ENCODE data around the gene DMXL1.
A peak's percentile ranks its signal among the peaks of the same experiment; 100 is the strongest.

Gene DMXL1

DNA sequence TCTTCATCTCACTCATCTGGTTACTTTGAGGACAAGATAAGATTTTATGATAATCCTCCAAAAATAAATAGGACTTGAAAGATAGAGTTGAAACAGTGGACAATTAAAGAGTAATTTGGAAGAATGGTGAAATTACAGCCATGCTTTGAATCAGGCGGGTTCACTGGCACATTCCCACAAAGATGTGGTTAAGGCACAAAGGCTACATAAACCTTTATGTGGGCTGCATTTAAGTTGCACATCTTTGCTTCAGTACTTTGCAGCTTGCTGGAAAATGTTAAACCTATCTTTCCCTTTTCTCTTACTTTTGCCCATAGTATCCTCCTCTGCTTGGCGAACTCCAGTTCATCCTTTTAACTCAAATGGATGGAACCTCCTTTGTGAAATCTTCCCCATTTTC is 192.8 kb downstream of the DMXL1 start:
- TF ChIP-seq TAF1 (IDR thresholded peaks at IDR 0.05; ENCODE audit: borderline replicate concordance, insufficient read depth, low read length), result no peak
- no peak for TF ChIP-seq SIN3A (IDR thresholded peaks at IDR 0.05; ENCODE audit: borderline replicate concordance, insufficient read depth, low read length)
- TF ChIP-seq FOXP2 (optimal IDR thresholded peaks at IDR 0.05; ENCODE audit: borderline replicate concordance, extremely low read depth, extremely low read length, insufficient read depth), result no peak
- no peak for TF ChIP-seq POLR2AphosphoS5 (IDR thresholded peaks at IDR 0.05; ENCODE audit: low read depth, low read length)
- TF ChIP-seq, protein P1, sequence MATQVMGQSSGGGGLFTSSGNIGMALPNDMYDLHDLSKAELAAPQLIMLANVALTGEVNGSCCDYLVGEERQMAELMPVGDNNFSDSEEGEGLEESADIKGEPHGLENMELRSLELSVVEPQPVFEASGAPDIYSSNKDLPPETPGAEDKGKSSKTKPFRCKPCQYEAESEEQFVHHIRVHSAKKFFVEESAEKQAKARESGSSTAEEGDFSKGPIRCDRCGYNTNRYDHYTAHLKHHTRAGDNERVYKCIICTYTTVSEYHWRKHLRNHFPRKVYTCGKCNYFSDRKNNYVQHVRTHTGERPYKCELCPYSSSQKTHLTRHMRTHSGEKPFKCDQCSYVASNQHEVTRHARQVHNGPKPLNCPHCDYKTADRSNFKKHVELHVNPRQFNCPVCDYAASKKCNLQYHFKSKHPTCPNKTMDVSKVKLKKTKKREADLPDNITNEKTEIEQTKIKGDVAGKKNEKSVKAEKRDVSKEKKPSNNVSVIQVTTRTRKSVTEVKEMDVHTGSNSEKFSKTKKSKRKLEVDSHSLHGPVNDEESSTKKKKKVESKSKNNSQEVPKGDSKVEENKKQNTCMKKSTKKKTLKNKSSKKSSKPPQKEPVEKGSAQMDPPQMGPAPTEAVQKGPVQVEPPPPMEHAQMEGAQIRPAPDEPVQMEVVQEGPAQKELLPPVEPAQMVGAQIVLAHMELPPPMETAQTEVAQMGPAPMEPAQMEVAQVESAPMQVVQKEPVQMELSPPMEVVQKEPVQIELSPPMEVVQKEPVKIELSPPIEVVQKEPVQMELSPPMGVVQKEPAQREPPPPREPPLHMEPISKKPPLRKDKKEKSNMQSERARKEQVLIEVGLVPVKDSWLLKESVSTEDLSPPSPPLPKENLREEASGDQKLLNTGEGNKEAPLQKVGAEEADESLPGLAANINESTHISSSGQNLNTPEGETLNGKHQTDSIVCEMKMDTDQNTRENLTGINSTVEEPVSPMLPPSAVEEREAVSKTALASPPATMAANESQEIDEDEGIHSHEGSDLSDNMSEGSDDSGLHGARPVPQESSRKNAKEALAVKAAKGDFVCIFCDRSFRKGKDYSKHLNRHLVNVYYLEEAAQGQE (IDR thresholded peaks at IDR 0.05; ENCODE audit: insufficient read depth in 1 of 2, low read depth in 2 of 2, low read length in 2 of 2), result no peak

DNA sequence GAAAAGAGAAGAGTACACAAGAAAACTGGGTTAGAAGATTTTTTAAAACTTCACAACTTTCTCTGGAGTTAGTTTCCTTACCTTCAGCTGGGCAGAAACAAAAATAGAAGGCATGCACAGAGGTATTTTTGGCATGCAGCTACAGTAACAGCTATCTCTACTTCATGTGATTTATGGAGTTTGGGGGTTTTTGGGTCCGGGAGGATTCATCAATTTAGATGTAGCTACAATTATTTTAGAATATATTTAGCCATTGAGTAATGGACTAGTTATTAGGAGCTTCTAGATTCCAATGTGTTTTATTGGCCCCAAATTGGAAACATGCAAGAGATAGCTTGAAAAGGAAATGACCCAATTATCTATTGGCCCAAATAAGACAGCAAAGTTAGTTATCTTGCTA is 193.3 kb downstream of the DMXL1 start:
- TF ChIP-seq SIN3A (IDR thresholded peaks at IDR 0.05; ENCODE audit: borderline replicate concordance, insufficient read depth, low read length), result no peak
- TF ChIP-seq FOXP2 (optimal IDR thresholded peaks at IDR 0.05; ENCODE audit: borderline replicate concordance, extremely low read depth, extremely low read length, insufficient read depth), result no peak
- TF ChIP-seq, protein P1 (IDR thresholded peaks at IDR 0.05; ENCODE audit: insufficient read depth in 1 of 2, low read depth in 2 of 2, low read length in 2 of 2), result no peak
- no peak for TF ChIP-seq POLR2AphosphoS5 (IDR thresholded peaks at IDR 0.05; ENCODE audit: low read depth, low read length)
- no peak for TF ChIP-seq TAF1 (IDR thresholded peaks at IDR 0.05; ENCODE audit: borderline replicate concordance, insufficient read depth, low read length)

DNA sequence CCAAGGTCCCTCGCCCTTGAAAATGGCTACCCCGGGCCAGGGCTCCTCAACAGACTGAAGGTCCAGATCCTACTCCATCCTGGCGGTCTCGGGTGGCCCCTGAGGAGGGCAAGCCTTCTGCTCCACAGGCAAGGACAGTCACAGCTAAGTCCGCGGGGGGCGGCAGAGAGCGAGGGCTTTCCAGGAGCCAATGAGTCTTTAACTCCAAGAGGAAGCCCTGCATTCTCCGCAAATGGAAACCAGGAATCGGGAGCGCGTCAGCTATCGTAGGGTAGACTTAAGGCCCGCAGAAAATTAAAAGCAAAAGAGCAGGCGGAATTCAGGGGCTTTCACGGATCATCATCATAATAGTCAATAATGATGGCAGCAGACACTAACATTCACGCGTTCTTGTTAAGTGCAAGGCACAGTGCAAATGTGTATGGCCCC is 197.1 kb downstream of the DMXL1 start:
- TF ChIP-seq, protein P1 (IDR thresholded peaks at IDR 0.05; ENCODE audit: insufficient read depth in 1 of 2, low read depth in 2 of 2, low read length in 2 of 2), result no peak
- TF ChIP-seq SIN3A (IDR thresholded peaks at IDR 0.05; ENCODE audit: borderline replicate concordance, insufficient read depth, low read length), result no peak
- TF ChIP-seq FOXP2 (optimal IDR thresholded peaks at IDR 0.05; ENCODE audit: borderline replicate concordance, extremely low read depth, extremely low read length, insufficient read depth), result no peak
- TF ChIP-seq POLR2AphosphoS5 (IDR thresholded peaks at IDR 0.05; ENCODE audit: low read depth, low read length), result no peak
- no peak for TF ChIP-seq TAF1 (IDR thresholded peaks at IDR 0.05; ENCODE audit: borderline replicate concordance, insufficient read depth, low read length)

DNA sequence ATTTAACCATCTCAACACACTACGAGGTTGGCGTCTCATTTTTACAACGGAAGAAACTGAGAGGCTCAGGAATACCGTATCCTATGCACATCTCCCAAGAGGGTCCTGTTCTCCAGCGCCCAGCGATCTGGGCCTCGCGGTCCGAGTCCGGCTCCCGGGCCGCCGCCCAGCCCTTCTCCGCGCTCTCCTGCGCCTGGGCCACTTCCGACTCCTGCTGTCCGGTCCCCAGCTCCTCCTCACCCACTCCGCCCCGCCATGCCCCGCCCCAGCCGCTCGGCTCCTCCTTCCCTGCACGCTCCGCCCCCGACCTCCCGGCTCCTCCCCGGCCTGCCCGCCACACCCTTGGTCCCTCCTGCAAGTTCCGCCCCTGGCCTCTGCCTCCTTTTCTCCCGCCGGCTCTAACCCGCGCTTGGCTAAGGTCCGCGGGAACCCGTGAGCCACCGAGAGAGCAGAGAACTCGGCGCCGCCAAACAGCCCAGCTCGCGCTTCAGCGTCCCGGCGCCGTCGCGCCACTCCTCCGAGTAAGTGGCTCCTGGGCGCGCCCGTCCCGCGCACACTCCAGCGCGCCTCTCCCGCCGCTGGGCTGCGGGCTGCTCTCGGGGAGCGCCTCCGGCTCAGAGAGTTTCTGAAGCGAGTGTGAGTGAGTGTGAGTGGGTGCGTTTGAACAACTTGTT is 197.6 kb downstream of the DMXL1 start:
- TF ChIP-seq FOXP2 (optimal IDR thresholded peaks at IDR 0.05; ENCODE audit: borderline replicate concordance, extremely low read depth, extremely low read length, insufficient read depth) (peak; percentile 87), SIN3A (IDR thresholded peaks at IDR 0.05; ENCODE audit: borderline replicate concordance, insufficient read depth, low read length) (no peak), POLR2AphosphoS5 (IDR thresholded peaks at IDR 0.05; ENCODE audit: low read depth, low read length) (peak; percentile 91), TAF1 (IDR thresholded peaks at IDR 0.05; ENCODE audit: borderline replicate concordance, insufficient read depth, low read length) (peak; percentile 57; the same call in 1 of the 2 replicates)
- TF ChIP-seq, protein P1 (IDR thresholded peaks at IDR 0.05; ENCODE audit: insufficient read depth in 1 of 2, low read depth in 2 of 2, low read length in 2 of 2), result peak in 1 of 2 experiments; percentile 6; a peak in 1 of 4 replicates

Measured in PFSK-1 (cell line).